ENCODE data around the gene TM4SF1. TPM values are rescaled to one million over a fixed set of nuclear protein-coding genes. Genes with fewer than 3 reads are reported as not detected.

TM4SF1 gene
- total RNA-seq, 4 donors from 2014 or later: 50.6 to 142 (median 73.8) TPM

- TF ChIP-seq, protein P1, sequence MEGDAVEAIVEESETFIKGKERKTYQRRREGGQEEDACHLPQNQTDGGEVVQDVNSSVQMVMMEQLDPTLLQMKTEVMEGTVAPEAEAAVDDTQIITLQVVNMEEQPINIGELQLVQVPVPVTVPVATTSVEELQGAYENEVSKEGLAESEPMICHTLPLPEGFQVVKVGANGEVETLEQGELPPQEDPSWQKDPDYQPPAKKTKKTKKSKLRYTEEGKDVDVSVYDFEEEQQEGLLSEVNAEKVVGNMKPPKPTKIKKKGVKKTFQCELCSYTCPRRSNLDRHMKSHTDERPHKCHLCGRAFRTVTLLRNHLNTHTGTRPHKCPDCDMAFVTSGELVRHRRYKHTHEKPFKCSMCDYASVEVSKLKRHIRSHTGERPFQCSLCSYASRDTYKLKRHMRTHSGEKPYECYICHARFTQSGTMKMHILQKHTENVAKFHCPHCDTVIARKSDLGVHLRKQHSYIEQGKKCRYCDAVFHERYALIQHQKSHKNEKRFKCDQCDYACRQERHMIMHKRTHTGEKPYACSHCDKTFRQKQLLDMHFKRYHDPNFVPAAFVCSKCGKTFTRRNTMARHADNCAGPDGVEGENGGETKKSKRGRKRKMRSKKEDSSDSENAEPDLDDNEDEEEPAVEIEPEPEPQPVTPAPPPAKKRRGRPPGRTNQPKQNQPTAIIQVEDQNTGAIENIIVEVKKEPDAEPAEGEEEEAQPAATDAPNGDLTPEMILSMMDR (IDR thresholded peaks at IDR 0.05; ENCODE audit: low read depth): no peak
Measured at GRCh38 chr3:149388001-149388440, 10.6 kb upstream of the TM4SF1 start.

- TF ChIP-seq, protein P1 (IDR thresholded peaks at IDR 0.05; ENCODE audit: low read depth): no peak
Measured at GRCh38 chr3:149386299-149386606, 8.8 kb upstream of the TM4SF1 start.

GRCh38 chr3:149385617-149386298 lies 8.3 kb upstream of the TM4SF1 start:
- TF ChIP-seq, protein P1 (IDR thresholded peaks at IDR 0.05; ENCODE audit: low read depth): no peak

GRCh38 chr3:149384911-149385321 lies 7.5 kb upstream of the TM4SF1 start:
- TF ChIP-seq, protein P1 (IDR thresholded peaks at IDR 0.05; ENCODE audit: low read depth): no peak

GRCh38 chr3:149384167-149384566 lies 6.7 kb upstream of the TM4SF1 start:
- TF ChIP-seq, protein P1 (IDR thresholded peaks at IDR 0.05; ENCODE audit: low read depth): no peak

DNA sequence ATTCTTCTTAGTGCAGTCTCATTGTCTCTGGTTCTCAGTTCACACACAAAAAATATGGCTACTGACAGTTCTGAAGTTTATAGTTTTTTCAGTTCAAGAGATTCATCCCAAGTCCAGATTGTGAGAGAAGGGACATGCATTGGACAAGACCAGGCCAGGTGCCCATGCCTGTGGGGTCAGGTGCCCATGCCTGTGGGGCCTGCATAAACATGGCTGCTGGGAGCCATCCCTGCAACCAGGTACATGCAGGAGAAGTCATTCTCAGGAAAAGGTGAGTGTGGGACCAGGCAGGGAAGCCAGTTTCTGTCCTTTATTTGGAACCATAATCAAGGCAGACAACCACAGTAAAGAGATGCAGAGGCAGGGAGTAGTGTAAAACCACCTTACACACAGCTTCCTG lies 6.3 kb upstream of the TM4SF1 start:
- TF ChIP-seq, protein P1 (IDR thresholded peaks at IDR 0.05; ENCODE audit: low read depth): no peak

- TF ChIP-seq, protein P1 (IDR thresholded peaks at IDR 0.05; ENCODE audit: low read depth): no peak
Measured at GRCh38 chr3:149382518-149382917, 5.1 kb upstream of the TM4SF1 start.
